K562 (cell line): ENCODE data around the gene LSP1. TPM values are rescaled to one million over a fixed set of nuclear protein-coding genes. Genes with fewer than 3 reads are reported as not detected.

Experiments used
- ATAC-seq: fragments of 200-7000 bp; cut with Tn5 transposase; 3 replicates; pipeline ENCODE4 v1.9.1; 2020; ENCODE audit warnings: moderate library complexity
- BruUV-seq: library from RNA; stranded (reverse); fragments of 400-500 nt; replicated peaks from 2 replicates; lab custom pipeline; 2021; lab: Mats Ljungman, UMichigan
- CTCF ChIA-PET: fragments of 300-600 bp; formaldehyde crosslinking; extraction: SDS; loops from one replicate; lab custom pipeline; 2021; ENCODE audit warnings: low intra/inter-chr PET ratio; lab: Yijun Ruan, JAX
- POLR2A ChIA-PET: fragments of 300-600, 350-650 bp; sonication (Branson Sonifier 250); formaldehyde crosslinking; extraction: SDS; loops from one replicate; lab custom pipeline; 2021; ENCODE audit warnings: antibody characterized with exemption, inconsistent platforms; lab: Yijun Ruan, JAX
- DNase-seq, 4 experiments: peaks; one replicate each; pipeline versions ENCODE4 v3.0.0 to v3.0.0-alpha.2; 2011 to 2018; ENCODE audit warnings: low spot score in 3 of 4, mixed read lengths in 3 of 4; ENCODE audit errors: extremely low read depth in 1 of 4
- FAIRE-seq: peaks from 2 replicates; lab custom pipeline; 2011; peaks lifted over from hg19 to GRCh38; lab: Jason Lieb, UNC
- H2AFZ ChIP-seq: 2 replicates; pipeline ENCODE4 v1.6.0; 2011; ENCODE audit warnings: low read depth, low read length, control low read depth, inconsistent platforms
- H3K27ac ChIP-seq: fragments of 200-600 bp; 3 replicates; pipeline ENCODE4 v1.8.0; 2011; ENCODE audit warnings: low read depth, mild to moderate bottlenecking, control low read depth, inconsistent platforms, low read length, moderate library complexity, mixed read lengths; ENCODE audit errors: extremely low read depth
- H3K27me3 ChIP-seq, 2 experiments: fragments of 300-600 bp in 1 of 2; 2 replicates in 1 of 2; 3 replicates in 1 of 2; pipeline versions ENCODE4 v1.6.0 to v1.8.0; 2011; ENCODE audit warnings: inconsistent platforms in 2 of 2, low read length in 2 of 2, mild to moderate bottlenecking in 1 of 2, mixed read lengths in 1 of 2, moderate library complexity in 1 of 2; ENCODE audit not compliant: control insufficient read depth in 2 of 2, insufficient read depth in 2 of 2
- H3K36me3 ChIP-seq: fragments of 300-600 bp; 3 replicates; pipeline ENCODE4 v1.8.0; 2011; ENCODE audit warnings: mild to moderate bottlenecking, low read length, inconsistent platforms; ENCODE audit not compliant: control insufficient read depth, insufficient read depth
- H3K4me1 ChIP-seq, 2 experiments: fragments of 200-600 bp in 1 of 2; replicated peaks in 1 of 2; 2 replicates in 1 of 2; 3 replicates in 1 of 2; pipeline versions ENCODE4 v1.5.1 to v1.8.0; 2011; ENCODE audit warnings: inconsistent platforms in 2 of 2, low read length in 2 of 2, mild to moderate bottlenecking in 1 of 2, mixed read lengths in 1 of 2, moderate library complexity in 1 of 2; ENCODE audit not compliant: control insufficient read depth in 2 of 2, insufficient read depth in 2 of 2
- H3K4me2 ChIP-seq: 2 replicates; pipeline ENCODE4 v1.6.1; 2011; ENCODE audit warnings: low read length, control low read depth, inconsistent platforms, mixed read lengths; ENCODE audit not compliant: insufficient read depth
- H3K4me3 ChIP-seq: fragments of 200-600 bp; sonication (generic), shearing (Covaris generic); 2 replicates; pipeline ENCODE4 v1.5.1; 2016; ENCODE audit warnings: control low read depth, inconsistent platforms
- H3K79me2 ChIP-seq: fragments of 200-600 bp; 3 replicates; pipeline ENCODE4 v1.8.0; 2011; ENCODE audit warnings: low read length, inconsistent platforms; ENCODE audit not compliant: control insufficient read depth, insufficient read depth
- H3K9ac ChIP-seq, 2 experiments: 2 replicates each; pipeline versions ENCODE4 v1.6.0 to v1.6.1; 2011; ENCODE audit warnings: low read depth in 2 of 2, low read length in 2 of 2, control low read depth in 1 of 2, inconsistent platforms in 1 of 2, mild to moderate bottlenecking in 1 of 2, mixed read lengths in 1 of 2; ENCODE audit not compliant: insufficient read depth in 1 of 2
- H3K9me1 ChIP-seq: one replicate; pipeline ENCODE4 v1.6.0; 2011; ENCODE audit warnings: inconsistent platforms, mild to moderate bottlenecking, low read length, moderate library complexity; ENCODE audit not compliant: control insufficient read depth, insufficient read depth
- H3K9me3 ChIP-seq: replicated peaks from 2 replicates; pipeline ENCODE4 v1.5.1; 2011; ENCODE audit warnings: low read depth, low read length, inconsistent platforms; ENCODE audit not compliant: control insufficient read depth, insufficient read depth
- H4K20me1 ChIP-seq: replicated peaks from 2 replicates; pipeline ENCODE4 v1.6.1; 2011; ENCODE audit warnings: low read length, inconsistent platforms, mixed read lengths; ENCODE audit not compliant: control insufficient read depth, insufficient read depth
- ATF1 ChIP-seq, 2 experiments: fragments of 450-650 bp in 1 of 2; IDR thresholded peaks; 2 replicates each; pipeline ENCODE4 v1.6.1; 2016; ENCODE audit warnings: missing compliant biosample characterization in 1 of 2, missing genetic modification characterization in 1 of 2
- BHLHE40 ChIP-seq: IDR thresholded peaks from 2 replicates; pipeline ENCODE4 v1.6.1; 2011; ENCODE audit warnings: low read length, improper control_type of control experiment
- BMI1 ChIP-seq: fragments of 150-350 bp; IDR thresholded peaks from 2 replicates; pipeline ENCODE4 v1.6.1; 2014; ENCODE audit warnings: low read length
- CBX3 ChIP-seq, 2 experiments: IDR thresholded peaks; 1 replicate in 1 of 2; 2 replicates in 1 of 2; pipeline ENCODE4 v1.6.1; 2012; ENCODE audit warnings: inconsistent platforms in 2 of 2, low read length in 2 of 2, borderline replicate concordance in 1 of 2, control low read depth in 1 of 2
- CCAR2 ChIP-seq: fragments of 200-400 bp; formaldehyde crosslinking; IDR thresholded peaks from 2 replicates; pipeline ENCODE4 v1.6.1; 2017; ENCODE audit warnings: mild to moderate bottlenecking, low read depth, low read length
- CTBP1 ChIP-seq: fragments of 450-650 bp; IDR thresholded peaks from 2 replicates; pipeline ENCODE4 v1.6.1; 2016; ENCODE audit warnings: borderline replicate concordance
- EZH2 ChIP-seq: IDR thresholded peaks from 2 replicates; pipeline ENCODE4 v1.6.1; 2012; ENCODE audit warnings: low read depth, mild to moderate bottlenecking, inconsistent platforms, low read length, borderline replicate concordance
- HDAC6 ChIP-seq: IDR thresholded peaks from 2 replicates; pipeline ENCODE4 v1.6.1; 2012; ENCODE audit warnings: low read depth, mild to moderate bottlenecking, control low read depth, inconsistent platforms, low read length, moderate library complexity
- HDAC8 ChIP-seq: fragments of 450-650 bp; IDR thresholded peaks from 2 replicates; pipeline ENCODE4 v1.6.1; 2016; ENCODE audit warnings: mild to moderate bottlenecking, missing genetic modification characterization, moderate library complexity, missing compliant biosample characterization
- KHSRP ChIP-seq: fragments of 450-650 bp; IDR thresholded peaks from 2 replicates; pipeline ENCODE4 v1.6.1; 2017
- MEIS2 ChIP-seq: fragments of 450-650 bp; IDR thresholded peaks from 2 replicates; pipeline ENCODE4 v1.6.1; 2014; ENCODE audit warnings: mild to moderate bottlenecking; ENCODE audit not compliant: partially characterized antibody
- NFIX ChIP-seq: fragments of 250-450 bp; sonication (Bioruptor Pico); IDR thresholded peaks from 2 replicates; pipeline ENCODE4 v1.4.0; 2020; ENCODE audit warnings: low read depth, mild to moderate bottlenecking, moderate library complexity
- NRF1 ChIP-seq, 2 experiments: fragments of 450-650 bp; IDR thresholded peaks in 1 of 2; conservative IDR thresholded peaks in 1 of 2; 2 replicates each; pipeline ENCODE4 v1.6.1; 2014; ENCODE audit warnings: mild to moderate bottlenecking in 2 of 2
- RBFOX2 ChIP-seq: fragments of 200-400 bp; formaldehyde crosslinking; IDR thresholded peaks from 2 replicates; pipeline ENCODE4 v1.6.1; 2017; ENCODE audit warnings: low read depth, mild to moderate bottlenecking, low read length, moderate library complexity
- TAF1 ChIP-seq: IDR thresholded peaks from 2 replicates; pipeline ENCODE4 v1.6.1; 2011; ENCODE audit warnings: mild to moderate bottlenecking, low read length, moderate library complexity; ENCODE audit not compliant: insufficient read depth, control insufficient read depth, severe bottlenecking; ENCODE audit errors: extremely low read depth
- TCF7L2 ChIP-seq: fragments of 150-350 bp; IDR thresholded peaks from 2 replicates; pipeline ENCODE4 v1.6.1; 2016; ENCODE audit warnings: low read depth, mild to moderate bottlenecking, low read length, moderate library complexity
- TFAM ChIP-seq: fragments of 250-450 bp; sonication (Bioruptor Pico); conservative IDR thresholded peaks from 2 replicates; pipeline ENCODE4 v1.5.0; 2021; ENCODE audit warnings: mild to moderate bottlenecking, moderate library complexity
- ZNF76 ChIP-seq: fragments of 250-450 bp; sonication (Bioruptor Pico); IDR thresholded peaks from 2 replicates; pipeline ENCODE4 v1.4.0; 2020; ENCODE audit warnings: mild to moderate bottlenecking, moderate library complexity, borderline replicate concordance
- WGBS: fragments of 100-300 bp; shearing (Covaris generic); methylation state at CpG from one replicate; pipeline ENCODE4 v1.1.6; 2016; ENCODE audit warnings: low coverage, mixed read lengths; ENCODE audit not compliant: insufficient coverage; ENCODE audit errors: missing lambda C conversion rate; 5-methylcytosine and 5-hydroxymethylcytosine counted together
- in situ Hi-C: fragments of 300-500 bp; cut with MboI; formaldehyde crosslinking; loops from 4 replicates; pipeline ENCODE4 v1.15.0; 2018; ENCODE audit warnings: inconsistent platforms, mixed read lengths
- intact Hi-C: fragments of 100-400 bp; cut with micrococcal nuclease; formaldehyde crosslinking; loops from 2 replicates; pipeline ENCODE4 v1.14.2; 2022
- polyA plus RNA-seq, 8 experiments: library from polyadenylated mRNA; depleted of rRNA in 4 of 8; stranded (reverse) in 5 of 8; unstranded in 3 of 8; fragments of >200 nt; fragmentation: Nextera tagmentation in 2 of 8; fragmentation: Illumina TruSeq in 1 of 8; extraction: Ambion mirVana in 2 of 8; extraction: Trizol in 1 of 8; gene quantifications; 2 replicates each; pipeline versions ENCODE4 v1.2.1 to v1.2.3, GENCODE V29; 2011 to 2014; ENCODE audit warnings: inconsistent platforms in 1 of 8, missing spikeins in 1 of 8
- total RNA-seq, 7 experiments: library from RNA; depleted of rRNA in 6 of 7; stranded (reverse); fragments of >200 nt in 6 of 7; fragmentation: Illumina TruSeq in 2 of 7; extraction: Trizol in 2 of 7; gene quantifications; 2 replicates each; pipeline versions ENCODE4 v1.2.1 to v1.2.3, GENCODE V29; 2011 to 2021; ENCODE audit warnings: low replicate concordance in 1 of 7

LSP1 gene
- total and polyA plus RNA-seq, 9 of the 15 experiments (the other 6 are each of a cell fraction or from before 2014, with no cell fraction given), result 0.08 to 2.9 (median 0.65) TPM; not detected in 2

- H3K27me3 ChIP-seq, result peaks cover 17 to 56% of the 10 kb centered on the region in 2 experiments; a peak in 4 of 5 replicates
- WGBS, result 4% methylated on average over 21 of the region's 27 CpGs
- TF ChIP-seq MEIS2 (no peak), HDAC8 (tag) (no peak), BHLHE40 (no peak), CCAR2 (no peak), TFAM (CRISPR knock-in tag) (no peak), BMI1 (no peak), NRF1 (conservative IDR thresholded peaks at IDR 0.05 in 1 of 2, IDR thresholded peaks at IDR 0.05 in 1 of 2) (no peak), HDAC6 (no peak), EZH2 (no peak), CTBP1 (no peak), NFIX (no peak), ATF1 (CRISPR knock-in tag; IDR thresholded peaks at IDR 0.05) (no peak), ATF1 (tag; IDR thresholded peaks at IDR 0.05) (no peak), CBX3 (IDR thresholded peaks at IDR 0.05; ENCODE audit: borderline replicate concordance in 1 of 2, low read length in 2 of 2) (no peak), RBFOX2 (no peak), KHSRP (no peak), ZNF76 (CRISPR knock-in tag) (no peak), TCF7L2 (no peak), TAF1 (no peak)
These were observed 85.6 kb downstream of the LSP1 start for GRCh38 chr11:1938343-1939005.

More at GRCh38 chr11:1938343-1939005, 85.6 kb downstream of the LSP1 start:
- H3K9ac ChIP-seq, result no peak overlapping the region
- in situ Hi-C loops (no loop called here), intact Hi-C loops (no loop called here)
- no peaks in the 10 kb centered on the region for H3K9me3 ChIP-seq
- FAIRE-seq (no peak), DNase-seq (no peak), ATAC-seq (no peak)
- H3K27ac ChIP-seq, result no peak overlapping the region
- CTCF ChIA-PET, result no interaction called here
- POLR2A ChIA-PET, result interaction anchor here (0.6 to 1.2 kb wide), 4 partner anchors 25 to 1772 kb away, joined by 3 read pairs; no protein-coding TSS in a partner anchor
- H2AFZ ChIP-seq, result no peak overlapping the region
- no peaks in the 10 kb centered on the region for H3K9me1 ChIP-seq
- 0 out of 2 replicates have a peak, but pooled peaks cover 4% of the 10 kb centered on the region for H4K20me1 ChIP-seq
- H3K79me2 ChIP-seq, result no peaks in the 10 kb centered on the region
- H3K4me1 ChIP-seq, result peaks cover 0 to 51% of the 10 kb centered on the region in 2 experiments; a peak in 3 of 5 replicates
- H3K4me3 ChIP-seq, result no peak overlapping the region
- H3K36me3 ChIP-seq, result no peaks in the 10 kb centered on the region
- no TSS peak for BruUV-seq
- no peak overlapping the region for H3K4me2 ChIP-seq
